Heart right ventricle (tissue), 16 donors: ENCODE results near the gene ELMO1. TPM values are rescaled to one million over a fixed set of nuclear protein-coding genes. Genes with fewer than 3 reads are reported as not detected.

Experiments used
- ATAC-seq, 8 donors: fragments of 200-7000 bp; cut with Tn5 transposase; one replicate each; pipeline ENCODE4 v1.9.1; 2020; ENCODE audit warnings: mild to moderate bottlenecking in 8 of 8, moderate library complexity in 8 of 8, moderate number of reproducible peaks in 1 of 8
- DNase-seq, 2 donors: peaks; one replicate each; pipeline ENCODE4 v3.0.0-alpha.2; 2020
- H3K27ac ChIP-seq, 10 donors: fragments of 200-600 bp; sonication (generic) in 2 of 10; one replicate each; pipeline versions ENCODE4 v1.5.0 to v1.8.0; 2020 to 2022; ENCODE audit warnings: mild to moderate bottlenecking in 3 of 10
- H3K27me3 ChIP-seq, 7 donors: fragments of 200-600 bp; one replicate each; pipeline ENCODE4 v1.8.0; 2021 to 2022; ENCODE audit warnings: mild to moderate bottlenecking in 2 of 7
- H3K36me3 ChIP-seq, 9 donors: fragments of 200-600 bp; sonication (generic) in 1 of 9; one replicate each; pipeline versions ENCODE4 v1.5.0 to v1.8.0; 2020 to 2022; ENCODE audit warnings: mild to moderate bottlenecking in 2 of 9
- H3K4me1 ChIP-seq, 9 donors: fragments of 200-600 bp; sonication (generic) in 1 of 9; one replicate each; pipeline versions ENCODE4 v1.5.0 to v1.8.0; 2020 to 2022; ENCODE audit warnings: mild to moderate bottlenecking in 4 of 9
- H3K4me3 ChIP-seq, 10 donors: fragments of 200-600 bp; sonication (generic) in 2 of 10; one replicate each; pipeline versions ENCODE4 v1.5.0 to v1.8.0; 2020 to 2022; ENCODE audit warnings: mild to moderate bottlenecking in 7 of 10, moderate library complexity in 2 of 10
- H3K9me3 ChIP-seq, 11 donors: fragments of 200-600 bp in 10 of 11; sonication (generic) in 2 of 11; one replicate each; pipeline versions ENCODE4 v1.5.0 to v1.8.0; 2013 to 2022; ENCODE audit warnings: mild to moderate bottlenecking in 2 of 11, control low read depth in 1 of 11, moderate library complexity in 1 of 11
- WGBS, 2 donors: extraction: QIAGEN DNeasy Blood & Tissue Kit; methylation state at CpG; one replicate each; pipeline ENCODE4 v1.1.7; 2013; ENCODE audit warnings: inconsistent platforms in 1 of 2; 5-methylcytosine and 5-hydroxymethylcytosine counted together
- intact Hi-C, 10 donors: fragments of 100-400 bp; cut with DNase I; formaldehyde crosslinking; loops; one replicate each; pipeline versions ENCODE4 v1.11.1 to v1.14.2; 2022
- polyA plus RNA-seq, 2 donors: library from polyadenylated mRNA; stranded (reverse); fragments of 200-250 nt; gene quantifications; one replicate each; pipeline ENCODE4 v1.2.3, GENCODE V29; 2013
- total RNA-seq, 10 donors: library from RNA; stranded (reverse); fragmentation: NEBNext Ultra II Directional in 3 of 10; extraction: Animal tissue kit (Norgen Biotek cat#: 25700) in 3 of 10; gene quantifications; one replicate each; pipeline versions ENCODE4 v1.2.1 to v1.2.4, GENCODE V29; 2021 to 2023
- TF ChIP-seq, protein P1 (sequence below), 9 donors: fragments of 200-600 bp; sonication (generic) in 2 of 9; IDR thresholded peaks; one replicate each; pipeline versions ENCODE4 v1.5.0 to v1.8.0; 2021 to 2022; ENCODE audit warnings: antibody characterized with exemption in 9 of 9, mild to moderate bottlenecking in 5 of 9, moderate library complexity in 1 of 9
- donor health status: Arrhythmogenic right ventricular cardiomyopathy.
- donor health status: ischemic (EF 13 %, LVEDD 7.1; RV severe dilation, severe dysfunction).
- donor health status: healthy with polysubstance abuse.
- donor health status: DM: no; HTN: yes; CAD: no.
- donor health status: DM: no; HTN: no; CAD: no.
- donor health status: ischemic (EF 25% LVEDD 6.9; RV normal size, moderate dysfunction).
- donor health status: ischemic (EF 25% LVEDD 5.7; RV mildly dilated, moderate dysfunction).
- donor health status: healthy.
- donor health status: DM: yes; HTN: yes; CAD: no.
- donor health status: Ischemic cardiomyopathy.
- donor health status: ischemic (EF 35%, LVEDD 5.7; RV mildly dilated, moderate dysfunction).
- donor health status: nonischemic (EF 11% LVEDD 7.7; RV severe dilation, severe dysfunction).
- donor health status: DM: yes; HTN: yes; CAD: no.
- donor health status: PGD.
- donor health status: ischemic (EF 29% LVEDD 5.4; RV normal size, mild dysfunction).
- donor health status: nonischemic (EF 23%, LVEDD 6.1; RV moderate dilation, normal function).

Gene ELMO1
- total and polyA plus RNA-seq, 12 donors = 8.5 to 18.0 (median 13.9) TPM

DNA sequence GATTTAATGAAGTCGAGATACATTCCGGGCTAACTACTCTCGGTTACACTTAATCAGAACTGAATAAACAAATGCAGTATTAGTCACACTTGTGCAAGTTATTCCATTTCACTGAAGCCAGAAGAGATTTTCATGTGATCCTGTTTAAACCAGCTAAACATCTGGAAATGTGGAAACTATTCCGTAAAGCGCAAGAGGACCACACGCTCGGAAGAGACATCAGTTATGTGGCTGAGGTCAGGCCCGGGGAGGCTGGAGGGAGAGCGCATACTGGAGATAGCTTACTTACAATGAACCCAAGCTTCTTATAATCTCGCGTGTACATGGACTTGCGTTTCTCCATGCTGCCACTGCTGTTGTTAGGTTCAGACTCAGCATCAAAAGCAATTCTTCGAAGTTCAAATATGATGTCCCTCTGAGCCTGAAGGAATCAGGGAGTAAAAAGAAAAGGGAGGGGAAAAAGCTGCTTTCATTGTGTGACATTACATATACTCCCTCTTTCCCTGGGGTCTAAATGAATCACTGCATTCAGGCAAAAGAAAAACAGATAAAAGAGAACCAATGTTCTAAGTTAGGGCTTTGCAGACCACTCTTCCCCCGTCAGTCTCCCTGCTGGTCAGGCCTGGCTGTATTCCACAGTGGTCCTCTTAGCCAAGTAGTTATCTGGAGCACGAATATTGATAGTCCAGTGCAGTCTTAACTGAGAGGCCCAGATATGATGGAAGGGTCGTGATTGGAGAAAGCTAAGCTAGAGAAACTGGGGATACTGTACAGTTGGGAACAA lies 237.4 kb downstream of the ELMO1 start:
- Histone ChIP-seq H3K9me3 (no peaks in the 10 kb centered on the region), H3K4me3 (no peak overlapping the region), H3K36me3 (peaks cover 0 to 57% (median 0%) of the 10 kb centered on the region in 9 donors), H3K4me1 (peaks cover 0 to 53% (median 37%) of the 10 kb centered on the region in 9 donors), H3K27me3 (no peaks in the 10 kb centered on the region), H3K27ac (peak overlapping the region in 9 of 10 donors; percentile 30 to 66 (median 53))
- WGBS, 2 donors = 58 to 61% methylated on average over 16 of the region's 16 CpGs
- TF ChIP-seq, protein P1, sequence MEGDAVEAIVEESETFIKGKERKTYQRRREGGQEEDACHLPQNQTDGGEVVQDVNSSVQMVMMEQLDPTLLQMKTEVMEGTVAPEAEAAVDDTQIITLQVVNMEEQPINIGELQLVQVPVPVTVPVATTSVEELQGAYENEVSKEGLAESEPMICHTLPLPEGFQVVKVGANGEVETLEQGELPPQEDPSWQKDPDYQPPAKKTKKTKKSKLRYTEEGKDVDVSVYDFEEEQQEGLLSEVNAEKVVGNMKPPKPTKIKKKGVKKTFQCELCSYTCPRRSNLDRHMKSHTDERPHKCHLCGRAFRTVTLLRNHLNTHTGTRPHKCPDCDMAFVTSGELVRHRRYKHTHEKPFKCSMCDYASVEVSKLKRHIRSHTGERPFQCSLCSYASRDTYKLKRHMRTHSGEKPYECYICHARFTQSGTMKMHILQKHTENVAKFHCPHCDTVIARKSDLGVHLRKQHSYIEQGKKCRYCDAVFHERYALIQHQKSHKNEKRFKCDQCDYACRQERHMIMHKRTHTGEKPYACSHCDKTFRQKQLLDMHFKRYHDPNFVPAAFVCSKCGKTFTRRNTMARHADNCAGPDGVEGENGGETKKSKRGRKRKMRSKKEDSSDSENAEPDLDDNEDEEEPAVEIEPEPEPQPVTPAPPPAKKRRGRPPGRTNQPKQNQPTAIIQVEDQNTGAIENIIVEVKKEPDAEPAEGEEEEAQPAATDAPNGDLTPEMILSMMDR (IDR thresholded peaks at IDR 0.05) = no peak
- ATAC-seq (peak; percentile 74 to 85 (median 80)), DNase-seq (peak; percentile 37 to 55)
- intact Hi-C loops = loop anchor here in 6 of 10 donors (5.0 to 10.0 kb wide), 6 partner anchors 54 to 524 kb away; partner anchors contain the start of gene ELMO1 (in 3 of the 6)

DNA sequence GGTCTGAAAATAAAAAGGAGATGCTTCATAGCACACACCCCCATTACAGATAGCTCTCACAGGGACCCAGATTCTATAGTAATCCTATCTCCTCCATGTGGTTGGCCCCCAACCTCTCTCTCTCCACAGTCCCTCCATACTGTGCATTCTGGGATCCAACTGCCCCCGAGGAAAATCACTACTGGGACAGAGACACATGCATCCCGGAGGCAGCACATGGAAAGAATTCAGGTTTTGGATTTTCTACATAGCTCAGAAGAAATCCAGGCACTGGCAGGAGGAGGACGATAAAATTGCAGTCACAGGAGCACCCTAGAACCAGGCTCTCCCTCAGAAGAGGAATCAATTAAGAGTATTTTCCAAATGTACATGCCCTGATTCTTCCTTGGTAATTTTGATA lies 239.5 kb downstream of the ELMO1 start:
- DNase-seq = no peak
- peak in 1 of 8 donors; percentile 16 for ATAC-seq
- H3K4me3 ChIP-seq = no peak overlapping the region
- peaks cover 0 to 45% (median 28%) of the 10 kb centered on the region in 9 donors for H3K4me1 ChIP-seq
- H3K27me3 ChIP-seq = no peaks in the 10 kb centered on the region
- H3K36me3 ChIP-seq = peaks cover 0 to 75% (median 4%) of the 10 kb centered on the region in 9 donors
- TF ChIP-seq, protein P1 (IDR thresholded peaks at IDR 0.05) = no peak
- peak overlapping the region; percentile 14 to 78 (median 58) for H3K27ac ChIP-seq
- intact Hi-C loops = loop anchor here in 9 of 10 donors (2.0 to 10.0 kb wide), 8 partner anchors 73 to 626 kb away; partner anchors contain the start of gene ELMO1 (in 1 of the 9)
- peaks cover 0 to 4% (median 0%) of the 10 kb centered on the region in 11 donors for H3K9me3 ChIP-seq
- WGBS, 2 donors = 62 to 69% methylated on average over 3 of the region's 3 CpGs

DNA sequence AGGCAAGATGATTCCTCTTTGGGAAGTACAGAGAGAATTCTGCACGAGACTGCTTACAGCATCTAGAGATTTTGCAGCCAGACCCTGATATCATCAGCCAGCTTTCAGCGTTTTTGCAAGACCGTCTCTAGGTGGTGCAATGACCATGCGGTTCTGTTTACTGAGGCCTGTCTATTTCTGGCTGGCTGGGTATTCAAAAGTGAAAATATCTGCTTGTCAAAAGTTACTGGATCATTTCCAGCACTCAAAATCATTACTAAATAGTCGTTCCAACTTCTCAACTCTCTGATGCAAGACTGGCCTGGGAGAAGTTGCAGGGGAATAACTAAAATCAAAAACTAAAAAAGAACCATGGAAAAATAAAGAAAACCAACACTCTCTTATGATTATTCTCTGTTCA lies 240.1 kb downstream of the ELMO1 start:
- H3K9me3 ChIP-seq = peaks cover 0 to 11% (median 0%) of the 10 kb centered on the region in 11 donors
- ATAC-seq (peak; percentile 87 to 93 (median 90)), DNase-seq (peak in 1 of 2 donors; percentile 80)
- no peak overlapping the region for H3K4me3 ChIP-seq
- 1% methylated on average over 5 of the region's 5 CpGs for WGBS, 2 donors
- TF ChIP-seq, protein P1 (IDR thresholded peaks at IDR 0.05) = peak; percentile 35 to 85 (median 68)
- peak overlapping the region; percentile 14 to 78 (median 58) for H3K27ac ChIP-seq
- intact Hi-C loops = loop anchor here in 9 of 10 donors (2.0 to 10.0 kb wide), 8 partner anchors 74 to 626 kb away; partner anchors contain the start of gene ELMO1 (in 1 of the 9)
- no peaks in the 10 kb centered on the region for H3K27me3 ChIP-seq
- H3K36me3 ChIP-seq = peaks cover 0 to 80% (median 6%) of the 10 kb centered on the region in 9 donors
- peaks cover 0 to 45% (median 28%) of the 10 kb centered on the region in 9 donors for H3K4me1 ChIP-seq

DNA sequence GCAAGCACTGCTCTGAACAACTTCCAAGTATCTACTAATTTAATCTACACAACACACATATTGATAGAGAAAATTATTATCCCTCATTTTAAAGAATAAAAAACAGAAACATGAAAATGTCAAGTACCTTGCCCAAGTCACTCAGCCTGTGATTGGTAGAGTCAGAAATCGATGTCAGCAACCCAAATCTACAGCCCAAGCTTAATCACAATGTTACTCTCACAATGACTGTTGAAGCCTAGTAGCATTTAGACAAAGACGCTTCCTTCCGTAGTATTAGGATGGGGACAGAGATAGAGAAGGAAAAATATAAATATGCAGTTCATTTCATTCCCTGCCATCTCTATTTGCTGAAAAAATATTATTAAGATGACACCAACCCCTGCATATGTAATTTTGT lies 242.5 kb downstream of the ELMO1 start:
- Histone ChIP-seq H3K9me3 (peaks cover 0 to 13% (median 0%) of the 10 kb centered on the region in 11 donors), H3K36me3 (peaks cover 0 to 62% (median 6%) of the 10 kb centered on the region in 9 donors), H3K4me1 (peaks cover 3 to 33% (median 16%) of the 10 kb centered on the region in 9 donors), H3K27me3 (no peaks in the 10 kb centered on the region), H3K4me3 (no peak overlapping the region), H3K27ac (no peak overlapping the region)
- DNase-seq = no peak
- ATAC-seq = no peak
- intact Hi-C loops = loop anchor here in 9 of 10 donors (5.0 to 10.0 kb wide), 7 partner anchors 76 to 629 kb away; partner anchors contain the start of gene ELMO1 (in 1 of the 9)
- 97% methylated on average over 3 of the region's 3 CpGs for WGBS, 2 donors
- TF ChIP-seq, protein P1 (IDR thresholded peaks at IDR 0.05) = no peak
